Heart left ventricle (tissue), 16 donors: Measurements from ENCODE around the gene TMC3. TPM values are rescaled to one million over a fixed set of nuclear protein-coding genes. Genes with fewer than 3 reads are reported as not detected.
A peak's percentile ranks its signal among the peaks of the same experiment; 100 is the strongest.

ENCODE experiments used
- ATAC-seq, 4 donors: fragments of 200-7000 bp; cut with Tn5 transposase; one replicate each; pipeline ENCODE4 v1.9.1; 2020 to 2022; ENCODE audit warnings: moderate library complexity in 4 of 4, mild to moderate bottlenecking in 3 of 4, moderate number of reproducible peaks in 1 of 4
- DNase-seq, 5 donors: peaks; one replicate each; pipeline ENCODE4 v3.0.0-alpha.2; 2020
- H3K27ac ChIP-seq, 12 donors: fragments of 200-600 bp; sonication (generic) in 4 of 12; one replicate each; pipeline versions ENCODE4 v1.5.0 to v1.8.0; 2016 to 2022; ENCODE audit warnings: mild to moderate bottlenecking in 2 of 12
- H3K27me3 ChIP-seq, 9 donors: fragments of 200-600 bp; sonication (generic) in 2 of 9; one replicate each; pipeline versions ENCODE4 v1.5.1 to v1.8.0; 2016 to 2022; ENCODE audit warnings: mild to moderate bottlenecking in 3 of 9
- H3K36me3 ChIP-seq, 9 donors: fragments of 200-600 bp; sonication (generic) in 2 of 9; one replicate each; pipeline versions ENCODE4 v1.5.0 to v1.8.0; 2018 to 2022; ENCODE audit warnings: mild to moderate bottlenecking in 2 of 9
- H3K4me1 ChIP-seq, 12 donors: fragments of 200-600 bp; sonication (generic) in 4 of 12; one replicate each; pipeline versions ENCODE4 v1.5.0 to v1.8.0; 2016 to 2022; ENCODE audit warnings: mild to moderate bottlenecking in 3 of 12
- H3K4me3 ChIP-seq, 12 donors: fragments of 200-600 bp; sonication (generic) in 4 of 12; one replicate each; pipeline versions ENCODE4 v1.5.0 to v1.8.0; 2017 to 2022; ENCODE audit warnings: mild to moderate bottlenecking in 9 of 12, moderate library complexity in 4 of 12
- H3K9me3 ChIP-seq, 12 donors: fragments of 200-600 bp; sonication (generic) in 4 of 12; one replicate each; pipeline versions ENCODE4 v1.5.0 to v1.8.0; 2016 to 2022; ENCODE audit warnings: mild to moderate bottlenecking in 1 of 12
- CTCF ChIP-seq, 12 donors: fragments of 200-600 bp; sonication (generic) in 4 of 12; IDR thresholded peaks; one replicate each; pipeline versions ENCODE4 v1.5.0 to v1.8.0; 2018 to 2022; ENCODE audit warnings: antibody characterized with exemption in 12 of 12, mild to moderate bottlenecking in 5 of 12
- POLR2A ChIP-seq, 2 donors: fragments of 450-650 bp; IDR thresholded peaks; one replicate each; pipeline ENCODE4 v1.6.1; 2017; ENCODE audit warnings: antibody characterized with exemption in 2 of 2, mild to moderate bottlenecking in 2 of 2, moderate library complexity in 2 of 2
- WGBS, 4 donors: extraction: QIAGEN DNeasy Blood & Tissue Kit in 2 of 4; methylation state at CpG; one replicate each; pipeline versions ENCODE4 v1.1.5 to v1.1.7; 2013 to 2018; 5-methylcytosine and 5-hydroxymethylcytosine counted together
- intact Hi-C, 10 donors: fragments of 100-400 bp; cut with DNase I; formaldehyde crosslinking; loops; one replicate each; pipeline versions ENCODE4 v1.11.1 to v1.14.2; 2022
- polyA plus RNA-seq, 2 donors: library from polyadenylated mRNA; stranded (reverse); fragments of 200-250 nt; gene quantifications; one replicate each; pipeline ENCODE4 v1.2.3, GENCODE V29; 2013
- total RNA-seq, 9 donors: library from RNA; depleted of rRNA in 2 of 9; stranded (reverse); fragments of >200 nt in 2 of 9; fragmentation: NEBNext Ultra II Directional in 3 of 9; extraction: Animal tissue kit (Norgen Biotek cat#: 25700) in 3 of 9; gene quantifications; one replicate each; pipeline versions ENCODE4 v1.1.0 to v1.2.4, GENCODE V29; 2016 to 2023
- donor health status: ischemic (EF 13 %, LVEDD 7.1; RV severe dilation, severe dysfunction).
- donor health status: healthy with polysubstance abuse.
- donor health status: DM: no; HTN: yes; CAD: no.
- donor health status: DM: no; HTN: no; CAD: no.
- donor health status: ischemic (EF 25% LVEDD 6.9; RV normal size, moderate dysfunction).
- donor health status: ischemic (EF 25% LVEDD 5.7; RV mildly dilated, moderate dysfunction).
- donor health status: healthy.
- donor health status: DM: yes; HTN: yes; CAD: no.
- donor health status: ischemic (EF 35%, LVEDD 5.7; RV mildly dilated, moderate dysfunction).
- donor health status: nonischemic (EF 11% LVEDD 7.7; RV severe dilation, severe dysfunction).
- donor health status: DM: yes; HTN: yes; CAD: no.
- donor health status: PGD.
- donor health status: ischemic (EF 29% LVEDD 5.4; RV normal size, mild dysfunction).
- donor health status: nonischemic (EF 23%, LVEDD 6.1; RV moderate dilation, normal function).

TMC3 gene
- total and polyA plus RNA-seq, 11 donors, result 0.19 TPM; not detected in 10

DNA sequence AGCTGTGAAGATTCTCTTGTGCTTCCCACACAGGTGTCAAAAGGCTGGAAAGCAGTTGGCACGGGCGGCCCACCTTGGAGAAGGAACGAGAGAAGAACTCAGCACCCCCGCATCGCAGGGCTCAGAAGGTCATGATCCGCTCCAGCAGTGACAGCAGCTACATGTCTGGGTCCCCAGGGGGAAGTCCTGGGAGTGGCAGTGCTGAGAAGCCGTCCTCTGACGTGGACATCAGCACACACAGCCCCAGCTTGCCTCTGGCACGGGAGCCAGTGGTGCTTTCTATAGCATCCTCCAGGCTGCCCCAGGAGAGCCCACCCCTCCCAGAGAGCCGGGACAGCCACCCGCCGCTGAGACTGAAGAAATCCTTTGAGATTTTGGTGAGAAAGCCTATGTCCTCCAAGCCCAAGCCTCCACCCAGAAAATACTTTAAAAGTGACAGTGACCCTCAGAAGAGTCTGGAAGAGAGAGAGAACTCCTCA, 81.5 kb downstream of the TMC3 start:
- ATAC-seq (peak in 1 of 4 donors; percentile 26), DNase-seq (peak in 2 of 5 donors; percentile 48 to 53)
- Histone ChIP-seq H3K9me3 (no peaks in the 10 kb centered on the region), H3K4me1 (peaks cover 0 to 54% (median 16%) of the 10 kb centered on the region in 12 donors), H3K27me3 (no peaks in the 10 kb centered on the region), H3K4me3 (peak overlapping the region in 1 of 12 donors; percentile 38), H3K27ac (peak overlapping the region in 1 of 12 donors; percentile 93), H3K36me3 (peaks cover 0 to 41% (median 0%) of the 10 kb centered on the region in 9 donors)
- intact Hi-C loops, result no loop called here
- 80 to 87% (median 82%) methylated on average over 3 to 12 of the region's 12 CpGs for WGBS, 4 donors
- TF ChIP-seq CTCF (IDR thresholded peaks at IDR 0.05) (no peak), POLR2A (IDR thresholded peaks at IDR 0.05) (no peak)

DNA sequence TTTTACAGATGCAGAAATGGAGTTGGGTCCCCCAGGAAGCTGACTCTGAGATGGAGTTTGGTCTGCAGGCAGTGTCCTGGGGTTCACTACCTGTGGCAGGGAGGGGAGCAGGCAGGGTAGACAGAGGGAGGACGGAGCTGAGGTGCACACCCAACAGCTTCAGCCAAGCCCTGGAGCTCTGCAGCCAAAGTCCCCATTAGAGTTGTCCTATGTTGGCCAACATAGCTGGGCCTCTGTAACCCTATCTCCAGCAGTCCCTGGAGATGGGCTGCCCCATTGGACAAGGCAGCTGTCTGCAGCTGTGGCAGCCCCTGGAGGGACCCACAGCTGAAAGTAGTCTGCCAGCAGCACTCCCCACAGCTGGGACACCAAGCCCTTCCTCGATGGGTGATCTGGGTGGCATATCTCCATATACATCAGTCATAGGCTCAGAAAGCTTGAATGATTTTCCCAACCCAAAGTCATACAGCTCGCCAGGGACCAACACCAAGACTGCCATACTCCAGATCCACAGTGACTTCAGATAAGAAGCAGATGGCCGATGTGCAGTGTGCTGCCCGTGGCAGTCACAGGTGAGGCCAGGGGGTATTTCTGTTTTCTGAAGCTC, 82.0 kb downstream of the TMC3 start:
- no peak for ATAC-seq
- no peak overlapping the region for H3K4me3 ChIP-seq
- peak overlapping the region in 1 of 12 donors; percentile 93 for H3K27ac ChIP-seq
- H3K36me3 ChIP-seq, result peaks cover 0 to 41% (median 0%) of the 10 kb centered on the region in 9 donors
- no peaks in the 10 kb centered on the region for H3K9me3 ChIP-seq
- TF ChIP-seq POLR2A (IDR thresholded peaks at IDR 0.05) (no peak), CTCF (IDR thresholded peaks at IDR 0.05) (no peak)
- intact Hi-C loops, result no loop called here
- no peaks in the 10 kb centered on the region for H3K27me3 ChIP-seq
- peaks cover 0 to 55% (median 16%) of the 10 kb centered on the region in 12 donors for H3K4me1 ChIP-seq
- no peak for DNase-seq
- WGBS, 4 donors, result 63 to 97% (median 85%) methylated on average over 4 to 5 of the region's 5 CpGs

DNA sequence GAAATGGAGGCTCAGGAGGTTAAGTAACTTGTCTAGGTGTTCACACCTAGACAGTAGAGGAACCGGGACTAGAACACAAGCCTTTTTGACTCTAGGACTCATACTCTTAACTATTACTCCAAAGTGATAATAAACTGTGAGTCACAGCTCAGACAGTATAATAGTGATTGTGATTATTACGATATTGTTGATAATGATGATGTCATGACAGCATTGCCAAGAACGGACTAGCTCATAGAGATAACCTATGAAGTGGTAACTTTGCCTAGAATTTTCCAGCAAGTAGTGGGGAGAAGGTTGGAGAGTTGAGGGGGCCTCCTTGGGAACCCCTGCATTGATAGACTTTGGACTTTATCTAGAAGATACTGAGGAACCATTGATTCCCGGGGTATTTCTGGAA, 84.1 kb downstream of the TMC3 start:
- Histone ChIP-seq H3K27ac (no peak overlapping the region), H3K4me1 (peaks cover 0 to 54% (median 8%) of the 10 kb centered on the region in 12 donors), H3K36me3 (peaks cover 0 to 55% (median 0%) of the 10 kb centered on the region in 9 donors), H3K27me3 (no peaks in the 10 kb centered on the region), H3K9me3 (no peaks in the 10 kb centered on the region), H3K4me3 (no peak overlapping the region)
- DNase-seq (no peak), ATAC-seq (no peak)
- WGBS, 4 donors, result 80 to 88% (median 83%) methylated on average over 4 of the region's 4 CpGs
- intact Hi-C loops, result no loop called here
- TF ChIP-seq POLR2A (IDR thresholded peaks at IDR 0.05) (no peak), CTCF (IDR thresholded peaks at IDR 0.05) (no peak)

- Histone ChIP-seq H3K9me3 (no peaks in the 10 kb centered on the region), H3K4me3 (no peak overlapping the region), H3K36me3 (peaks cover 0 to 53% (median 0%) of the 10 kb centered on the region in 9 donors), H3K4me1 (peaks cover 0 to 50% (median 1%) of the 10 kb centered on the region in 12 donors), H3K27ac (no peak overlapping the region), H3K27me3 (no peaks in the 10 kb centered on the region)
- DNase-seq (no peak), ATAC-seq (no peak)
- intact Hi-C loops, result no loop called here
- TF ChIP-seq POLR2A (IDR thresholded peaks at IDR 0.05), result no peak
- no peak for TF ChIP-seq CTCF (IDR thresholded peaks at IDR 0.05)
- 83 to 91% (median 90%) methylated on average over 8 of the region's 8 CpGs for WGBS, 4 donors
These were observed 85.4 kb downstream of the TMC3 start for GRCh38 chr15:81288616-81289015.
